Tibial nerve (tissue), 4 donors: Measurements from ENCODE around the gene P2RY8. TPM values are rescaled to one million over a fixed set of nuclear protein-coding genes. Genes with fewer than 3 reads are reported as not detected.
"Not testable (repeated sequence)": the region's sequence is repeated elsewhere in the genome, so short reads cannot be mapped to it uniquely, and the experiment has no call there.

Experiments used
- DNase-seq, 2 donors: peaks; one replicate each; pipeline ENCODE4 v3.0.0-alpha.2; 2019; ENCODE audit warnings: low spot score in 2 of 2
- H3K27ac ChIP-seq, 4 donors: fragments of 200-600 bp; sonication (generic) in 3 of 4; one replicate each; pipeline ENCODE4 v1.5.1; 2017 to 2019; ENCODE audit warnings: mild to moderate bottlenecking in 1 of 4
- H3K27me3 ChIP-seq, 2 donors: fragments of 200-600 bp; sonication (generic) in 1 of 2; one replicate each; pipeline versions ENCODE4 v1.5.1 to v1.6.0; 2017 to 2019
- H3K36me3 ChIP-seq, 3 donors: fragments of 200-600 bp; sonication (generic); one replicate each; pipeline ENCODE4 v1.5.1; 2018 to 2019
- H3K4me1 ChIP-seq, 4 donors: fragments of 200-600 bp; sonication (generic) in 3 of 4; one replicate each; pipeline ENCODE4 v1.5.1; 2017 to 2019
- H3K4me3 ChIP-seq, 4 donors: fragments of 200-600 bp; sonication (generic) in 3 of 4; one replicate each; pipeline ENCODE4 v1.5.1; 2017 to 2019; ENCODE audit warnings: mild to moderate bottlenecking in 1 of 4, moderate library complexity in 1 of 4
- H3K9me3 ChIP-seq, 4 donors: fragments of 200-600 bp; sonication (generic) in 3 of 4; one replicate each; pipeline ENCODE4 v1.5.1; 2017 to 2019
- CTCF ChIP-seq, 5 experiments: fragments of 200-600 bp in 3 of 5; fragments of 450-650 bp in 2 of 5; sonication (generic) in 3 of 5; IDR thresholded peaks; one replicate each; pipeline ENCODE4 v1.5.1; 2016 to 2019; ENCODE audit warnings: antibody characterized with exemption in 5 of 5, mild to moderate bottlenecking in 3 of 5, moderate library complexity in 2 of 5
- EP300 ChIP-seq, 2 donors: sonication (generic); formaldehyde crosslinking; IDR thresholded peaks; one replicate each; pipeline ENCODE4 v1.6.1; 2017; ENCODE audit warnings: antibody characterized with exemption in 2 of 2, mild to moderate bottlenecking in 1 of 2
- POLR2A ChIP-seq, 2 donors: fragments of 450-650 bp; IDR thresholded peaks; one replicate each; pipeline ENCODE4 v1.6.1; 2017; ENCODE audit warnings: antibody characterized with exemption in 2 of 2, mild to moderate bottlenecking in 2 of 2, moderate library complexity in 2 of 2
- WGBS, 2 donors: methylation state at CpG; one replicate each; pipeline ENCODE4 v1.1.5; 2018; 5-methylcytosine and 5-hydroxymethylcytosine counted together
- total RNA-seq, 4 donors: library from RNA; depleted of rRNA; stranded (reverse); fragments of >200 nt; gene quantifications; one replicate each; pipeline ENCODE4 v1.1.0, GENCODE V29; 2016

P2RY8 gene
- total RNA-seq, 4 donors from 2014 or later, result 0.84 to 2.8 (median 1.2) TPM

- H3K27me3 ChIP-seq, result no peaks in the 10 kb centered on the region
- no peaks in the 10 kb centered on the region for H3K36me3 ChIP-seq
- TF ChIP-seq POLR2A (IDR thresholded peaks at IDR 0.05) (no peak), EP300 (IDR thresholded peaks at IDR 0.05) (no peak), CTCF (IDR thresholded peaks at IDR 0.05) (no peak)
- H3K9me3 ChIP-seq, result no peaks in the 10 kb centered on the region
- no peak overlapping the region for H3K4me3 ChIP-seq
- no peak overlapping the region for H3K27ac ChIP-seq
- WGBS, 2 donors, result 73% methylated on average over 6 of the region's 6 CpGs
- H3K4me1 ChIP-seq, result no peaks in the 10 kb centered on the region
- no peak for DNase-seq
These were observed 41.7 kb upstream of the P2RY8 start for GRCh38 chrX:1578511-1579173.

GRCh38 chrX:1577845-1578244, 40.9 kb upstream of the P2RY8 start:
- no peaks in the 10 kb centered on the region for H3K36me3 ChIP-seq
- no peaks in the 10 kb centered on the region for H3K27me3 ChIP-seq
- no peak for DNase-seq
- no peak overlapping the region for H3K27ac ChIP-seq
- no peak overlapping the region for H3K4me3 ChIP-seq
- 51 to 66% methylated on average over 2 of the region's 2 CpGs for WGBS, 2 donors
- no peaks in the 10 kb centered on the region for H3K4me1 ChIP-seq
- H3K9me3 ChIP-seq, result no peaks in the 10 kb centered on the region
- no peak for TF ChIP-seq CTCF (IDR thresholded peaks at IDR 0.05)
- no peak for TF ChIP-seq EP300 (IDR thresholded peaks at IDR 0.05)
- no peak for TF ChIP-seq POLR2A (IDR thresholded peaks at IDR 0.05)

GRCh38 chrX:1576201-1576992, 39.4 kb upstream of the P2RY8 start:
- no peak overlapping the region for H3K27ac ChIP-seq
- TF ChIP-seq POLR2A (IDR thresholded peaks at IDR 0.05) (no peak), EP300 (IDR thresholded peaks at IDR 0.05) (no peak)
- DNase-seq, result no peak
- no peak overlapping the region for H3K4me3 ChIP-seq
- 74 to 79% methylated on average over 6 of the region's 6 CpGs for WGBS, 2 donors
- no peaks in the 10 kb centered on the region for H3K9me3 ChIP-seq
- no peaks in the 10 kb centered on the region for H3K4me1 ChIP-seq
- no peaks in the 10 kb centered on the region for H3K36me3 ChIP-seq
- H3K27me3 ChIP-seq, result no peaks in the 10 kb centered on the region

GRCh38 chrX:1574181-1574580, 37.2 kb upstream of the P2RY8 start:
- H3K36me3 ChIP-seq, H3K27me3 ChIP-seq, H3K27ac ChIP-seq, H3K4me3 ChIP-seq, H3K4me1 ChIP-seq, H3K9me3 ChIP-seq, DNase-seq: not testable (repeated sequence)
- WGBS, 2 donors, result 91 to 93% methylated on average over 19 of the region's 19 CpGs

- Histone ChIP-seq H3K27ac (no peak overlapping the region), H3K27me3 (no peaks in the 10 kb centered on the region), H3K4me3 (no peak overlapping the region), H3K9me3 (no peaks in the 10 kb centered on the region), H3K36me3 (no peaks in the 10 kb centered on the region), H3K4me1 (no peaks in the 10 kb centered on the region)
- DNase-seq, result no peak
- WGBS, 2 donors, result 44 to 49% methylated on average over 10 of the region's 10 CpGs
- no peak for TF ChIP-seq POLR2A (IDR thresholded peaks at IDR 0.05)
- no peak for TF ChIP-seq EP300 (IDR thresholded peaks at IDR 0.05)
- TF ChIP-seq CTCF (IDR thresholded peaks at IDR 0.05), result no peak
These were observed 28.0 kb upstream of the P2RY8 start for GRCh38 chrX:1564750-1565683.

- WGBS, 2 donors, result 88 to 95% methylated on average over 7 of the region's 7 CpGs
- H3K27ac ChIP-seq, H3K4me1 ChIP-seq, H3K36me3 ChIP-seq, H3K9me3 ChIP-seq, DNase-seq, H3K27me3 ChIP-seq, H3K4me3 ChIP-seq: not testable (repeated sequence)
These were observed 27.1 kb upstream of the P2RY8 start for GRCh38 chrX:1564077-1564476.
